Glutamatergic neuron (in vitro differentiated cells): ENCODE data around the gene NR2F1-AS1. TPM values are rescaled to one million over a fixed set of nuclear protein-coding genes. Genes with fewer than 3 reads are reported as not detected.

Experiments used
- DNase-seq: peaks from one replicate; pipeline ENCODE4 v3.0.0; 2022
- H3K27ac Mint-ChIP-seq: one replicate; pipeline ENCODE4 v1.8.0; 2020; ENCODE audit warnings: mild to moderate bottlenecking, mixed read lengths, inconsistent platforms; ENCODE audit not compliant: unreplicated experiment
- H3K27me3 Mint-ChIP-seq: one replicate; pipeline ENCODE4 v1.8.0; 2020; ENCODE audit warnings: mild to moderate bottlenecking, moderate library complexity, mixed read lengths, inconsistent platforms; ENCODE audit not compliant: unreplicated experiment
- H3K36me3 Mint-ChIP-seq: one replicate; pipeline ENCODE4 v1.8.0; 2020; ENCODE audit warnings: mild to moderate bottlenecking, mixed read lengths, inconsistent platforms; ENCODE audit not compliant: unreplicated experiment
- H3K4me1 Mint-ChIP-seq: one replicate; pipeline ENCODE4 v1.8.0; 2020; ENCODE audit warnings: mild to moderate bottlenecking, low read depth, mixed read lengths, inconsistent platforms; ENCODE audit not compliant: unreplicated experiment
- H3K4me3 Mint-ChIP-seq: one replicate; pipeline ENCODE4 v1.8.0; 2020; ENCODE audit warnings: mild to moderate bottlenecking, mixed read lengths, inconsistent platforms; ENCODE audit not compliant: unreplicated experiment
- H3K9me3 Mint-ChIP-seq: one replicate; pipeline ENCODE4 v1.8.0; 2020; ENCODE audit warnings: mild to moderate bottlenecking, moderate library complexity, mixed read lengths, inconsistent platforms; ENCODE audit not compliant: unreplicated experiment
- total RNA-seq: library from RNA; stranded (reverse); fragmentation: NEBNext Ultra II Directional; extraction: Animal tissue kit (Norgen Biotek cat#: 25700); gene quantifications from one replicate; pipeline ENCODE4 v1.2.1, GENCODE V29; 2021; ENCODE audit not compliant: unreplicated experiment
- TF ChIP-seq, protein P1 (sequence below): fragments of 200-600 bp; sonication (generic); IDR thresholded peaks from one replicate; pipeline ENCODE4 v1.5.0; 2021; ENCODE audit not compliant: partially characterized antibody, unreplicated experiment

NR2F1-AS1 gene
- total RNA-seq, 1 donor from 2014 or later, result 0.39 TPM

- H3K4me3 Mint-ChIP-seq, result no peak overlapping the region
- H3K4me1 Mint-ChIP-seq, result peaks cover 8% of the 10 kb centered on the region
- peaks cover 17% of the 10 kb centered on the region for H3K9me3 Mint-ChIP-seq
- H3K27me3 Mint-ChIP-seq, result peaks cover 21% of the 10 kb centered on the region
- DNase-seq, result no peak
- TF ChIP-seq, protein P1, sequence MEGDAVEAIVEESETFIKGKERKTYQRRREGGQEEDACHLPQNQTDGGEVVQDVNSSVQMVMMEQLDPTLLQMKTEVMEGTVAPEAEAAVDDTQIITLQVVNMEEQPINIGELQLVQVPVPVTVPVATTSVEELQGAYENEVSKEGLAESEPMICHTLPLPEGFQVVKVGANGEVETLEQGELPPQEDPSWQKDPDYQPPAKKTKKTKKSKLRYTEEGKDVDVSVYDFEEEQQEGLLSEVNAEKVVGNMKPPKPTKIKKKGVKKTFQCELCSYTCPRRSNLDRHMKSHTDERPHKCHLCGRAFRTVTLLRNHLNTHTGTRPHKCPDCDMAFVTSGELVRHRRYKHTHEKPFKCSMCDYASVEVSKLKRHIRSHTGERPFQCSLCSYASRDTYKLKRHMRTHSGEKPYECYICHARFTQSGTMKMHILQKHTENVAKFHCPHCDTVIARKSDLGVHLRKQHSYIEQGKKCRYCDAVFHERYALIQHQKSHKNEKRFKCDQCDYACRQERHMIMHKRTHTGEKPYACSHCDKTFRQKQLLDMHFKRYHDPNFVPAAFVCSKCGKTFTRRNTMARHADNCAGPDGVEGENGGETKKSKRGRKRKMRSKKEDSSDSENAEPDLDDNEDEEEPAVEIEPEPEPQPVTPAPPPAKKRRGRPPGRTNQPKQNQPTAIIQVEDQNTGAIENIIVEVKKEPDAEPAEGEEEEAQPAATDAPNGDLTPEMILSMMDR, result no peak
- H3K36me3 Mint-ChIP-seq, result no peaks in the 10 kb centered on the region
- H3K27ac Mint-ChIP-seq, result no peak overlapping the region
Observed at GRCh38 chr5:93583439-93583767, 2.4 kb upstream of the NR2F1-AS1 start.

DNA sequence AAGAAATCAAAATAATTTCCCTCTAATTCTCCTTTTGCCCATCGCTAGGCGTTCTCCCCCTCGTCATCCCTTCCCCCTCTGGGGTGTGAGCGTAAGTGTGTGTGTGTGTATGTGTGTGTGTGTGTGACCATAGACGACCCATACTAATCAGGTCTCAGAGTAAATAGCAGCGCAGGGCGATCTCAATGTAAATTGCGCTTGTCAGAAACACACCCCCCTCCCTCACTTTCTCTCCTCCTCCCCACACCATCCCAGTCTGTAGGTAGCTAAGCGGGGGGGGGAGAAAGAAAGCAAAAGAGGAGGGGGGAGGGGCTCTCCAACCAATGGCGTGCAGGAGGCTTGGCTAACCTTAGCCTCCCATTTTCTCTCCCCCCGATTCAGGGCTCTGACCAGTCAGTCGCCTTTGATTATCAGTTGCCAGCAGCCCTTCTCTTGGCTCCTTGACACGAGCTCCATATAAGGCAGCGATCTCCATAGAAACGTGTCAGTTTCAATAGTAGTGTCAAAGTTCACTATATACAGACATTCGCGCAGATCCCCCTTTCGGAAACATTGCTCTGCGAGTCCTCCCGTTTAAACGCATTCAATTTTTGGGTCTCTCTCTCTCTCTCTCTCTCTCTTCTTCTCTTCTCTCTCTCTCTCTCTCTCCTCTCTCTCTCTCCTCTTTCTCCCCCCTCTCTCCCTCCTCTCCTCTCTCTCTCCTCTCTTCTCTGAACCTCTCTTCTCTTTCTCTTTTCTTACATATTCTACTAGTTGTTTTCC is 1.8 kb upstream of the NR2F1-AS1 start, which contains the start of gene NR2F1:
Gene NR2F1 (plus strand): TSS at position 546 of the 762 bp plus-strand sequence. CDS start 1,802 bp downstream, outside the sequence.
- Mint-ChIP-seq H3K4me1 (peaks cover 8% of the 10 kb centered on the region), H3K36me3 (no peaks in the 10 kb centered on the region), H3K27me3 (peaks cover 26% of the 10 kb centered on the region), H3K4me3 (no peak within 1 kb of the TSS), H3K9me3 (peaks cover 18% of the 10 kb centered on the region), H3K27ac (no peak within 1 kb of the TSS)
- DNase-seq, result peak; percentile 55
- TF ChIP-seq, protein P1, result no peak

- Mint-ChIP-seq H3K36me3 (no peaks in the 10 kb centered on the region), H3K4me3 (no peak overlapping the region)
- DNase-seq, result no peak
Observed at GRCh38 chr5:93582167-93582462, 1.1 kb upstream of the NR2F1-AS1 start.

DNA sequence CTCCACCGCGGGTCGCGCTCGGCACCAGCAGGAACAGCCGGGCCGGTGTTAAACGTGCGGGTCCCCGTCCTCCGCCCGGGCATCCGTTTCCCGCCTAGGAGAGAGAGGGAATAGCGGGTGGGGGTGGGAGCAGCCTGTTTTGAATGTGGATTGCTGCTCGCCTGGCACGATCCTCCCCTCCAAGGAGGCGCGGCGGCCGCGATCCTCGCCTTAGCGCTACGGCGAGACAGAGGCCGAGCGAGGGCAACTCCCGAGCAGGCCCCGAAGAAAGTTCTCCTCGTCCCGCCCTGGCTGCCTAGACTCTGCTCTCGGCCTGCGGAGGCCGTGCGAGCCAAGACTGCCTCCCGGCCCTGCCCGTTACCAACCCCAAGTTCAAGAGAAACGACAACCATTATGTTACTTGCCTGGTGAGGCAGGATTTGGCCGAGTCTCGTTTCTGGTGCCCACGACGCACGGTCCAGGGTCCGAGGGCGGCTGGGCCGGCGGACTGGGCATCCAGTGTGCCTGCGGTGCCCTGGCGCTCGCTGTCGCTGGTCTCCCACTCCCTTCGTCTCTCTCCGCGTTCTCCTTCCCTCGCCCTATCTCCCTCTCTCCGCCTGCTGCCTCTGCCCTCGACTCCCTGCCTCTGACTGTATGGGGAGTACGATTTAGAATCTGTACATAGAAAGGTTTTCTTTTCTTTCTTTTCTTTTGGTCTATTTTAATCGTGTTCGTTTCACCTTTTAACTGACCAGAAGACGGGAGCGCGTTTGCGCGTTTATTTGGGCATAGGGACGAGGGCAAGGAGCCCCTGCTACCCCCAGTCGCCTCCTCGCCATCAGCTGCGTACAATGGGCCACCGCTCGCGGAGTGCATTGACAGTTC is 724 bp downstream of the NR2F1-AS1 start:
- Mint-ChIP-seq H3K27ac (no peak overlapping the region), H3K4me3 (no peak overlapping the region), H3K4me1 (peaks cover 2% of the 10 kb centered on the region), H3K36me3 (no peaks in the 10 kb centered on the region), H3K27me3 (peaks cover 31% of the 10 kb centered on the region), H3K9me3 (peaks cover 14% of the 10 kb centered on the region)
- peak; percentile 52 for DNase-seq
- TF ChIP-seq, protein P1, result no peak

More at GRCh38 chr5:93582167-93582462, 1.1 kb upstream of the NR2F1-AS1 start:
- Mint-ChIP-seq H3K27me3 (peaks cover 30% of the 10 kb centered on the region), H3K27ac (no peak overlapping the region), H3K9me3 (peaks cover 16% of the 10 kb centered on the region), H3K4me1 (peaks cover 5% of the 10 kb centered on the region)
- TF ChIP-seq, protein P1, result no peak

DNA sequence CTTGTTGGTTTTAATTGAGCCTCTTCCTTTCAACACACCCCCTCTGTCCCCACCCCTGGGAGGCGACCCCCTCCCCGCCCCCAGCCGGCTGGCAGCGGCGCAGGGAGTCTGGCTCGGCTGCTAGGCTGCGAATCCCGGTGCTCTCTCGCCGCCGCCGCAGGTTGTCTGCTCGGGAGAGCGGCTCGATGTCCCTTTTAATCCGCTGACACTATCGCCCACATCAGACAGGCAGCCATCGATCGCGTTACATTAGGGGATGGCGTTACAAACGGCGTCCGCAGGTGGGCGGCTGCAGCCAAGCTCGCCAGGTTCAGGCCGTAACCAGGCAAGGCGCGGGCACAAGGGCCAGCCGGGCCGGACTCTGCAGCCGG is 1.3 kb downstream of the NR2F1-AS1 start:
- H3K36me3 Mint-ChIP-seq, result no peaks in the 10 kb centered on the region
- H3K9me3 Mint-ChIP-seq, result peaks cover 14% of the 10 kb centered on the region
- peak; percentile 63 for DNase-seq
- peaks cover 32% of the 10 kb centered on the region for H3K27me3 Mint-ChIP-seq
- peak overlapping the region; percentile 61 for H3K4me3 Mint-ChIP-seq
- H3K27ac Mint-ChIP-seq, result no peak overlapping the region
- peaks cover 2% of the 10 kb centered on the region for H3K4me1 Mint-ChIP-seq
- TF ChIP-seq, protein P1, result no peak
